ENCODE measurements around the gene LPP.

Gene LPP

DNA sequence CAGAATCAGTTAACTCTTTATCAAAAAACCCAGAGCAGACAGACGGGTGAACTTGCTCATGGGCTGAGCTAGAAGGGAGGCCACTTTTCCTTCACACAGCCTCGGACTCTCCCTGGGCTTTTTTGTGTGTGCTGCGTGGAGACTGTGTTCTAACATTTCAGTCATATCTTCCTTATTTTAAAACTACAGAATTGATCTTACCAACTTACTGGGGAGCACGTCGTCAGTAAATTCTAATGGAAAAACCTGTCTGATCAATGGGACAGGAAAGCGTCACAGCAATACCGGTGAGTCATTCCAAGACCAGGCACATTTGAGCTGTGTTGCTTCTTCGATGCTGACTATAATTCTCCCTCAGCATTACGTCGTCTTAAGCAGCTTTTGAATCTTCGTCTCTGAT, 145.1 kb downstream of the LPP start:
- no peak for DNase-seq (ENCODE audit: low read depth)

DNA sequence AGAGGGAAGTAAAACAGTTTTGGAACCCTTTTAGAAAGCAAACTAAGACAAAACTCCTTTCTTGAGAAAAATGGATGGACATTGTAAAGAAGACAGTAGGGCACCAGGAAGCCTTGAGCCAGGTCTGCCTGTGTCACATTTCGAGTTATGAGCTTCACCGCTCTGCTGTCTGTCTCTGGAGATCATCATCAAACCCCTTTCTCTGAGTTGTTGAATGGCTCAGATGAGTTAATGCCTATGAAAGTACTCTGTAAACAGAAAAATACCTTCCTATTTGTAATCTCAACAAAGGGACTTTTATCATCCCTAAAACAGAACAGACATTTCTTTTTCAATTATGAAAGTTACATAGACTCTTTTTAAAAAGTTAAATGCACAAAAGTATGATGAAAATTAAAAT, 145.8 kb downstream of the LPP start:
- DNase-seq (ENCODE audit: low read depth) = no peak

DNA sequence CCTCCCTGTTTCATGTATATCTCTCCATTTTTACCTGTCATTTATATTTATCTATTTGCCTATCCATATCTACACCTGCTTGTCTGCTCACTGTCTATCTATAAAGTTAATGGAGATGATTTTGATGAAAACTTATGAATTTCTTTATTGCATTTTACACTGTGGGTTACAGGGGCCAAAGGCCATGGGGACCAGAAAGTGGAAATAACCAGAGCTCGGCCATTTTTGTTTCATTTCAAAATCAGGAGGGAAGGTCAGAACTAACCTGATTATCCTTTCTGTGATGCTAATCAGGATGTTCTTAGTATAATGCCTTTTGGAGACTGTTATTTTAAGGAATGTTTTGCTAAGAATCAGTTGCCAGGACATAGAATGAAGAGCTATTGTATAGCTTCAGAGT, 147.2 kb downstream of the LPP start:
- DNase-seq (ENCODE audit: low read depth) = no peak

DNA sequence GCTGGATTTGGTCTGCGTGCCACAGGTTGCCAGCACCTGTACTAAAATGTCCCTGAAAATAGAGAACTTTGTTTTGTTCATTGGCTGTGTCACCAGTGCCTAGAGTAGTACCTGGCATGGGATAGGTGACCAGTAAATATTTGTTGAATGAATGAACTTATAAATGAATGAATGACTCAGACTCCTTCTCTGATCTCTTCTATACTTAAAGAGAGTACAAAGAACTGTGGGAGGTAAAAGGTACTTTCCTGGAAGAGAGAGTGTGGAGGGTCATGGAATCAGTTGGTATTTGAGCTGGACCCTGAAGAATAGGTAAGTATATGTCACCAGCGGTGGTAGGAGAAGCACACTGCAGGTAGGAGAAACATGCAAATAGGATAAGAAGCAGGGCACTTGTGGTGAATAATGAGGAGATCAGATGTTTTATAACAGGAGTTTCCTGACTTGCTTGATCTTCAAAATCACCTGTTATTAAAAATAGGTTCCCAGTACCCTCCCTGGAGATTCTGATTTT, 149.4 kb downstream of the LPP start:
- no peak for DNase-seq (ENCODE audit: low read depth)

DNA sequence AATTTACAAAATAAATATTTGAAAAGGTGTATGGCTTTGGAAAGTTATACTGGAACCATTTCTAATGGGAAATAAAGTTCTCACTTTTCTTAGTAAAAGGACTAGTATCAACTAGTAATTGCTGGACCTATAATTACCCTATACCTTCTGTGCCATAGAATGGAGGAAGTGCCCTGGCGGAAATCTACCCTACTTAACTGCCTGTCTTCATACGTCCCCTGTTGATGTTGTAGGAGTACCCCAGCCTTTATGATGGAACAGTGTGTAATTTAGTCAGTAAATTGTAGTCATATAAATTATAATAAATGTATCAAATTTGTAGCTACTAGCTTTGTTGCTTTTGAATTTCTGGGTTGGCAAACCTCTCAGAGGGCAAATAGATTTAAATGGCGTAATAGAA, 149.9 kb downstream of the LPP start:
- DNase-seq (ENCODE audit: low read depth) = no peak

DNA sequence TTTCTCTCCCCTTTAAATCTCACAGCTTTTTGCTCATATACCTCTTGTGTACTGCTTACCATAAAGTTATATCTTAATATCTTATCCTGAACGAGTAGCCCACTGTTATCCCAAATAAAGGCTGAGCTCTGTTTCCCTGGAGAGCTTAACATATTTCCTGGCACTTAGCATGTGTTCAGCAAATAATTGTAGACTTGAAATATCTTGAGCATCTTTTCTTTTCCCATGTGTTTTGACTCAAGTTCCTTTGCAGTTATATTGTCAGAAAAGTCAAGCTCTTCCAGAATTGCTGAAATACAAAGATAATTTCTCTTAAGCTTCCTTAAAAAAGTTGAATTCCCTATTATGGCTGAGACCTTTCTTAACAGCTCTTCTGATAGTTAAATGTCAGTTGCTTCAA, 150.5 kb downstream of the LPP start:
- DNase-seq (ENCODE audit: low read depth) = no peak

DNA sequence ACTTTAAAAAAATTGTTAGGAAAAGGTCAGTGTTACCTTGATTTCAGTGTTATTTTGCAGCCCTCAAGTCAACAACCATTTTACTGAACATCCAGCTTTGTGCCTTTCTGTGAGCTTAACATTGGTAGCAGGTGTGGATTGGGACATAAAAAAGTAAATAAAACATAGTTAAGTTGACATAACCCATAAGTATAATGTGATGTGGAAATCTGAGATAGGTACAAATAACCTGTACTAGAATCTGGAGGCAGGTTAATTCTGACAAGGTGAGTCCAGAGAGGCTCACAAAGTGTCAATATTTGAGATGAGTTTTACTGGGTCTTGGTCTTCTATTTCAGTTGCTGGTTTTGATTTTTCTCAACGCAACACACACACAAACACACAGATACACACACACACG, 151.3 kb downstream of the LPP start:
- DNase-seq (ENCODE audit: low read depth) = no peak

DNA sequence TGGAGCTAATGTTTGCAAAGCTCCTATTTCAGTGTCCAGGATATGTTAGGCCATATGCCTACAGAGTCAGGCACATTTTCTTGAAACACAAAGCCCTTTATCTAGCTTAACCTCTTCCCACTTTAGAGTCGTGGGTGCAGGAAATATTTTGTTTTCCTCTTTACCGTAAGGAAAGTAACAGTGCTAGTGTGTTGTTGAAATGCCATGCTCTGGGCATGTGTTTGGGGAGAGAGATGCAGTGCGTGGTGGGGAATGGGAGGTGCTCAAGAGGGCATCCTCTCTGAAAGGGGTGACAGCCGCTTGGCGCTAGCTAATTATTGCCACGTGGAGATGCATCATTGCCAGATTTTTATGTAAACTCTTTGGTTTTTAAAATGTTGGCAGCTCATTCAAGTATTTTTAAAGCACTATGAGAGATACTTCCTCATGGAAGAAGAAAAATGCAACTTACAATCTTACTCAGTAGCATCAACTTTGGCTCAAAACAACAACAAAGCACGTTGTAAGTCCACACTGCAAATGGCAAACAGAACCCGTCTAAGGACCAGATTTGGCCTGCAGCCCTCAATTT, 152.6 kb downstream of the LPP start:
- no peak for DNase-seq (ENCODE audit: low read depth)

DNA sequence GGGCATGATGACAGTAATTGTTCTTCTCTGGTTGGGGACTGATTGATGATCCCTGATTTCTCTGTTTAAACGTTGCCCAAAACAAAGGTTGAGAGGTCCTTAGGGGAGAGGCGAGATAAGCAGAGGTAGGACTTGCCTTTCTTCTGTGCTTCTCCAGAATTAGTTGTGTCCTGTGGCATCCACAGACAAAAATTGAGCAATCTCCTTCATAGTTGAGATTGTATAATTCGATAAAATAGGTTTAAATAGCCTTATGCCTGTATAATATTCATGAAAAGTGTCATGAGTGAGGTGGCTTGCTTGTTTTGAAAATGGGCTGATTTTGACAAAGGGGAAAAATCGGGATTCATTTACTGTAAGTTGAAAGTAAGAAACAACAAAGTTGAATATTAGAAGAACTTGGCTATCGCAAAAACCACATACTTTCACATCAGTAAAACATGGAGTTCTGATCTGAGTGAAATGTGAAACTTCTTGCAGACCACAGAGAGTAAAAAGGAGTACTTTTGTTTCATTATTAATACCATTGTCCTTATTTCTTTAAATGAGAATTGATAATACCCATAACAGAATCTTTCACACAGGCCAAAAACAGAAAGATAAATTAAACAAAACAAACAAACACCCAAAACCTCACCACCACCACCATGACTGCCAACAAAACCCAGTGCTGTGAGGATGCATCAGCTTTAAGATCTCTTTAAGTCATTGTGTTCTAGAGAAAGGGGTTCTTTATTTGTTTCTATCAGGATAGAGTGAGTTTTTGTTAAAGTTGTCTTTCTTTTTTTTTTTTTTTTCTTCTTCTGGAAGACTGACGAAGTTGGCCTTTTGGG, 155.7 kb downstream of the LPP start:
- DNase-seq (ENCODE audit: low read depth) = no peak

DNA sequence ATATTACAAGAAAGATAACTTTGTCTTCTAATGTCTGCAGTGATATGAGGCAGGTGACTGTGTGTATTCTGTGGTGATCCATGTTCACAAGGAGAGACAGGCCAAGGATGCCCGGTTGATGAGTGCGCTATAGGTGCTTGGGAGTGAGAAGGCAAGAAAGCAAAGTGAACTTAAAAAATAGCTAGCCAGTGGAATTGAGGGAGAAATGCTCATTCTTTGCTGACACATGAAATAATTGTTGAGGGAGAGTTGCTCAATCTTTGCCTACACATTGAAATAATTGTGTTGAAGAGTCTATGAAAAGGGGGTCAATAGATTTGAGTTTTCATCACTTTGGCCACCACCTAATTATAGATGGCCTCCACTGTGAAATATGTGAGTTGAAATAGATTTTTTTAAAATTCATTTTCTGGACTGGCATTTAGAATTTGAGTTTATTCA, 156.3 kb downstream of the LPP start:
- DNase-seq (ENCODE audit: low read depth) = no peak

DNA sequence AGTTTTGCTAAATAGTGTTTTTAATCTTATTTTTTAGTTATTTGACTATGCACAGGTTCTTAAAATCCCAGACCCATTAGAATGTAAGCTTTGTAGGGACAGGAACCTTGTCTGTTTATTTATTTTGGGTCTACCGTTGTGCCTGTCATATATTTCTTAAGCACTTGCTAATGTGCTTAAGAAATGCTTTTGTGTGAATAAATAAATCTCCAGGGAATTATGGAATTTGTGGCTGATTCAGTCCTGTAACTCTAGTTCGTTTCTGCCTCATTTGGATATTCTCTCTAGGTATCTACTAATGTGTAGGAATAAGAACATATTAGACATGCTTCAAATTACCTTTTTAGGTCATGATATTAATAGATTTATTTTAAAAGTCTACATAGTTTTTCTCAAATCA, 161.6 kb downstream of the LPP start:
- DNase-seq (ENCODE audit: low read depth) = no peak

DNA sequence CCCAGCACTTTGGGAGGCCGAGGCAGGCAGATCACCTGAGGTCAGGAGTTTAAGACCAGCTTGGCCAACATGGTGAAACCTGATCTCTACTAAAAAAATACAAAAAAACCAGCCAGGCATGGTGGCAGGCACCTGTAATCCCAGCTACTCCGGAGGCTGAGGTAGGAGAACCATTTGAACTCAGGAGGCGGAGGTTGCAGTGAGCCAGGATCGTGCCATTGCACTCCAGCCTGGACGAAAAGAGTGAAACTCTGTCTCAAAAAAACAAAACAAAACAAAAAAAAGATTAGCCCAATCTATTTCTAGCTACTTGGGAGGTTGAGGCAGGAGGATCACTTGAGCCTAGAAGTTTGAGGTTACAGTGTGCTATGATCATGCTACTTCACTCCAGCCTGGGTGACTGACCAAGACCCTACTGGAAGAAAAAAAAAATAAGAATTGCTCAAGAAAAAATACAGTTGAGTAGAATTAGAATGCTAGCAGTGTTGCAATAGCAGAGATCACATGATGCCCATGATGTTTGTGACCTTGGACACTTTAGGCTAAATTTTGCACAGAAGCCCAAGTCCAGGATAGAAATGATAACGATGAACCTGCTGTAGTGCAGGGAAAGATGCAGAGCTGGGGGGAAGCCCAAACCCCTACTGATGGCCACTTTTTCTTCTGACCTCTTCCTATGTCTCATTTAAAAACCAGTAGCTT, 162.2 kb downstream of the LPP start:
- no peak for DNase-seq (ENCODE audit: low read depth)

DNA sequence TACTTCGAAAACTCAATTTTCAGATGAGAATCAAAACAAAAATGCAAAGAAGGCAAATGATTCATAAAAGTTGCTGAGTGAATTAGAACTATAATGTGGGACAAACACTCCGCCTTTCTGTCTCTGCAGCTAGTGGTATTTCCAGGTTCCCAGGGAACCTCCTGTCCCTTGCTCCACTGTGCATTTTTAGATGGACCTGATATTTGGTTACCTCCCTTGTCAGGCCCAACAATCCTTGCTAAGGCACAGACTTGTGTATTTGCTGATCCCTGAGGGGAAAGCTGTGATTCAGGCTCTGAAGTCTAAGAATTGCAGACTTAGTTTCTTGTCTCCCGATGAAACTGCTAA, 162.7 kb downstream of the LPP start:
- DNase-seq (ENCODE audit: low read depth) = no peak

DNA sequence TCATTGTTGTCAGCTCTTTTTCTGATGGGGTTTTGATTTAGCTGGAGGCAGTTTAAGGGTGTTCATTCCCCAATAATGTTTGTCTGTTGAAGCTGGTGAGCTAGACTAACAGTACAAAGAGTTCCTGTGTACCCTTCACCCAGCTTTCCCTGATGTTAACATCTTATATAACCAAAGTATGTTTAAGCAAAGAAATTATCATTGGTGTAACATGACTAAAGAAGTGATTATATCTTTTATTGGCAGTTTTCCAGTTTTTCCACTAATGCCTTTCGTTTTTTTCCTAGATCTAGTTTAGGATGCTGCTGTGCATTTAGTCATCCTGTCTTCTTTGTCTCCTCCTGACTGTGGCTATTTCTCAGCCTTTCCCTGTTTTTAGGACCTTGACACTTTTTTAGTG, 165.6 kb downstream of the LPP start:
- DNase-seq (ENCODE audit: low read depth) = no peak

DNA sequence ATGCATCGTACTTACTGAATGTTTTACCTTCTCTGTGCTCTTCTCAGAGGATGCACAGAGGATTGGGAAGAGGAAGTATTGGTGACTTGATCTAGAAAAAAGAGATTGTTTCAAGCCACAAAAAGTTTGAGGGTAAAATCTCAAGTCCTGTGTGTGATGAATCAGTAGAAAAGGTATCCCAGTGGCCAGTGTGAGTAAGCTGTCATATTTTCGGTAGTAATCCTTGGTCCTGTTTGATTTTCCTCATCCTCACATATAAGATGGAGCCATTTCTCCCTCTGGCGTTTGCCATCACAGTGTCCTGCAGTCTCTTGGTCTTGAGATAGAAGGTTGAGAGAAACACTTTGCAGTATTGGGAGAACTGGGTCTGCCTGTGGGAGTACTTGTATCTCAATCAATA, 166.8 kb downstream of the LPP start:
- DNase-seq (ENCODE audit: low read depth) = no peak

DNA sequence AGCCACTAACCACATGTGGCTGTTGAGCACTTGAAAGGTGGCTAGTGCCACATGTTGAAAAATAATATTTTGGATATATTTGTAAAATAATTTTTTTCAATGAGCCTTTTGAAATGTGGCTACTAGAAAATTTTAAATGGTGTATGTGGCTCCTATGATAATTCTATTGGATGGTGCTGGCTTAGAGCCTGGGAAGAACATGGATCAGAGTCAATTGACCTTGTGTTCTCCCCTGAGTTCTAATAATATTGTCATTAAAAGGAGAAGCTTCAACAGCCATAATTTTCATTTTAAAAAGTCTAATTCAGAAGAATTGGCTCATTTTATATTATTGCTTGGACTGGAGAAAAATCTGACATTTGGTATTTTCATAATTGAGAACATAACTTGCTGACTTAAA, 167.3 kb downstream of the LPP start:
- no peak for DNase-seq (ENCODE audit: low read depth)

DNA sequence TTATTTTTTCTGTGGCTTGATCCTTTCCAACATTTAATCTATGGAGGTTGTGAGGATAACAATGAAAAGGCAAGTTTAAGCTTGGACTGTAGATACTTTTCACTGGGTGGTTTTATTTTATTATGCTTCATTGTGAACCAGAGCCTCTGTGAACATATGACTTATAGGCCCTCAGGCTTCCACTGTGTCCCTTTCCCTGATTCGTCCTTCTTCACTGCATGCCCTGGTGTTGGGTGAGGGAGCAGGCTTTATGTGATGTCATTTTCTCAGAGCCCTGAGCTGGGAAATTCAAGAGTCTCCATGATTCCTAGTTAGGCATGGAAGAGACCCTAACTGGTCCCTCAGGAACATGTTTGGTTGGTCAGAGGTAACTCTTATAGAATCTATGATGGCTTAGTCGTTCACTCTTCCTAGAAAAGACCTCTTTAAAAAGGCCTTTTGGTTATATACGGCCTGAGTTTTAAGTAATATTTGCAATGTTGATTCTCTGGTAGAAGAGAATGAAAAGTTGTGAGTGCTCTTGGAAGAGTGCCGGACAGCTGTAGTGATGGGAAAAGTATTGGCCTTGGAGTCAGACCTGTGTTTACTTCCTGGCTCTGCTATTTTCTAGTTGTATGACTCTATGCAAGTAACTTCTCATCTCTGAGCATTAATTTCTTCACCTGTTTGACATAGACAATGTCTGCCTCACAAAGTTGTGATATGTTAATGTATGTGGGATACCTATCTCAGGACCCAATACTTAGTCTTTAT, 168.4 kb downstream of the LPP start:
- DNase-seq (ENCODE audit: low read depth) = no peak

DNA sequence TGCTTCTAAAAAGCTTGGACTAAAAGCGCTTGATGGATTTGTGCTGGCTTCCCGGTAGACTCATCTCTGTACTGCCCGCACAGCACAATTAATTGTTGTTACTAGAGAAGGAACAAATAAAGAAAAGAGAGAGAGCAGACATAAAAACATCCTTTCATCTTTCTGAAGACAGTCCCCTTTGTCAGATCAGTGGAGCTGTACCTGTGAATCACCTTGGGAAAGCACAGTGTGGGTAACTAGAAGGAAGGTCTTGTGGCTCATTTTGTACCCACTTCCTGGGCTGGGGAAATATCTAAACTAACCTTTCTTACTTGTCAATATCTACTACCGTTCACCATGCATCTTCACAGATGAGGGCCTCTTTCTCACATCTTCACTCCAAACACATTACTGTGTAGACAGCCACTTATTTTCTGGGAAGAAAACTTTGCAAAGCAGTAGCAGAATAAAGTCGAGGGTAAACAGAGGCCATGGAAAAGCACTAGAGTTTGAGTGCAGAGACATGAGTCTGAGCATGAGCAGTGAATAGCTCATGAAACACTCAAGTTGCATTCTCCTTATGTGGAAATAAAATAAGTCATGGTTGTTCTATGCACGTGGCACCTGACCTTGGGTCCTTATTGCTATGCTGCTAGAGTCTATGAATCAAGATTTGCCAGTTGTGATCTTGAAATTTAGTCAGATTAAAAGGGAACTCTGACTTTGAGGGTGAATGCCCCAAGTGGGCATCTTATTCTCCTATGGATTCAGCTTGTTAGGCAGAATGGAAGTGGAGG, 169.3 kb downstream of the LPP start:
- peak; percentile 12 for DNase-seq (ENCODE audit: low read depth)

DNA sequence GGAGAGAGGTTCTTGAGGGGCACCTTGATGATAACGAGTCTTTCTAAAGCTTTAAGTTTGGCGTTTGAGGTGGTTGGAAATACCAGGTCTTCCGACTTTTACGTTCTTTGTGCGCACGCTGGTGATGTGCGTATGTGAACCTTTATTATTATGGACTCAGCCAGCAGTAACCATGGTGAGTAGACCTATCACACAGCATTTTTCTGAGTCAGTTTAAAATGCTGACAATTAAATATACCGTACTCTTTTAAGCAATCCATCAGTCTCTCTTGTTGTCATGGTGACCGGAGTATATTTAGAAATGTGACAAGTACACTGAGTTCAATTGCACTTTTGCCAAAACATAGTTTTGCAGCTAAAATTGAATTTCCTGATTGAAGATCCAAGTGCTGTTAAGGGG, 172.2 kb downstream of the LPP start:
- DNase-seq (ENCODE audit: low read depth) = no peak

DNA sequence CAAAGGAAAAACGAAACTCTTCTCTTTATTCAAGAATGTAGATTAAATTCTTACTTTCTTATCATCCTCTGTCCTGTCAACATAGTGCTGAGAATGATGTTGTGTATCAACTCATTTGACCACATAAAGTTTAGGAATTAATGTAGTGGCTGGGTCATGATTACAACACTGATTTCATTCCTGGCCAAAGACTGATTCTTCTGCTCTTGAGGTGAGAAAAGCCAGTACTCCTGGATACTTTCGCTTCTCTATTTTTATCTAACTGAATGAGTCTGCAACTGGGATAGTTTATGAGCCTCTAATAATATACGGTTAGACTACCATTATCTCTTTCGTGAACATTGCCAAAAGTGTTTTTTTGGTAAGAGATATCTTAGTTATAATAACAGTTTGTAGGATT, 173.0 kb downstream of the LPP start:
- DNase-seq (ENCODE audit: low read depth) = no peak

DNA sequence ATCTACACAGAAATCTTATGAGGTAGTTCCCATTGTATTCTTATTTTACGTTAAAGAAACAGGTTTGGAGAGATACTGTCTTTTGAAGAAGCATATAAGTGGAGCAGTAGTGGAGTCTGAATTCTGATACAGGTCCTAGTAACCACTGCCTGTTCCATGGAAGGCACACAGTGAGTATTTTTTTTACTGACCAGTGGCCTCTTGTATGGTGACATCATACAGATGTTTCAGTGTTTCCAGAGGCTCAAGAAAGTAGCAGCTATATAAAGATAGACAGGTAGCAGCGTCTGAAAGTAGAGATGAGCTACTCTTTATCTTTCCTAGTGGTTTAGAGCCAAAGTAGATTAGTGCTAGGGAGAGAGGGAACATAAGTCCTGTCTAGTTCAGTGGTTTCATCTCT, 173.5 kb downstream of the LPP start:
- DNase-seq (ENCODE audit: low read depth) = no peak

DNA sequence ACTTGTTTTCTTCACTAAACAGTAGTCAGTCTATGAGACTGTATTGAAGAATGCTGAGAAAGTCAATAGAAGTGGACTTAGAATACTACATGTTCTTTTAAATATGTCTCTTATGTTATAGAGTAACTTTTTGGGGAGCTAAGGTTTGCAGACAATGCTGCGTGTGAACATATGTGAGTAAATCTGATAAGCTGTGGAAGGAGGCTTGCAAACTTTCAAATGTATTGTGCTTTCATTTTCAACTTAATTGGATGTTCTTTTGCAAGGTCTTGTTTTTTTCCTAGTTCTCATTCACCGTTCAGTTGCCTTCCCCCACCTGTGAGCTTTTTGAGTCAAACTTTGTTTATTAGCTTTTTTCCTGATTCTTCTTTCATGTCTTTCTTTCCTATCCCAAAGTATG, 176.2 kb downstream of the LPP start:
- no peak for DNase-seq (ENCODE audit: low read depth)
